WTC11 (cell line): ENCODE data around the gene SSU72. TPM values are rescaled to one million over a fixed set of nuclear protein-coding genes. Genes with fewer than 3 reads are reported as not detected.
A peak's percentile ranks its signal among the peaks of the same experiment; 100 is the strongest.

Experiments used
- CREB1 ChIP-seq: sonication (generic); formaldehyde crosslinking; IDR thresholded peaks from 2 replicates; pipeline ENCODE4 v1.8.0; 2023; ENCODE audit warnings: mild to moderate bottlenecking, missing genetic modification reagents
- EMX1 ChIP-seq: fragments of 250-450 bp; sonication (Bioruptor Pico); IDR thresholded peaks from 2 replicates; pipeline ENCODE4 v1.8.0; 2021; ENCODE audit warnings: mild to moderate bottlenecking
- GTF2I ChIP-seq: fragments of 250-450 bp; sonication (Bioruptor Pico); conservative IDR thresholded peaks from 2 replicates; pipeline ENCODE4 v1.4.0; 2021; ENCODE audit warnings: mild to moderate bottlenecking
- MXD4 ChIP-seq: fragments of 250-450 bp; sonication (Bioruptor Pico); IDR thresholded peaks from 2 replicates; pipeline ENCODE4 v1.8.0; 2021; ENCODE audit warnings: mild to moderate bottlenecking, moderate library complexity, borderline replicate concordance
- MYBL2 ChIP-seq: sonication (generic); formaldehyde crosslinking; IDR thresholded peaks from 2 replicates; pipeline ENCODE4 v1.8.1; 2023; ENCODE audit warnings: mild to moderate bottlenecking, moderate library complexity, missing genetic modification reagents
- OVOL2 ChIP-seq: fragments of 250-450 bp; sonication (Bioruptor Pico); IDR thresholded peaks from 2 replicates; pipeline ENCODE4 v1.9.0; 2021; ENCODE audit warnings: mild to moderate bottlenecking, borderline replicate concordance
- PRRX2 ChIP-seq: fragments of 250-450 bp; sonication (Bioruptor Pico); IDR thresholded peaks from 2 replicates; pipeline ENCODE4 v1.8.0; 2021; ENCODE audit warnings: mild to moderate bottlenecking
- SMAD3 ChIP-seq: sonication (generic); formaldehyde crosslinking; IDR thresholded peaks from 2 replicates; pipeline ENCODE4 v1.8.0; 2022; ENCODE audit warnings: missing genetic modification reagents, mild to moderate bottlenecking, borderline replicate concordance
- SMAD4 ChIP-seq: sonication (generic); formaldehyde crosslinking; IDR thresholded peaks from 2 replicates; pipeline ENCODE4 v1.8.0; 2022; ENCODE audit warnings: mild to moderate bottlenecking, missing genetic modification reagents
- SP1 ChIP-seq: sonication (generic); formaldehyde crosslinking; conservative IDR thresholded peaks from 2 replicates; pipeline ENCODE4 v1.8.1; 2022; ENCODE audit warnings: missing genetic modification reagents
- TCF7 ChIP-seq: sonication (generic); formaldehyde crosslinking; IDR thresholded peaks from 2 replicates; pipeline ENCODE4 v1.8.0; 2022; ENCODE audit warnings: mild to moderate bottlenecking, low read depth, missing genetic modification reagents, moderate library complexity
- TEAD1 ChIP-seq: sonication (generic); formaldehyde crosslinking; IDR thresholded peaks from 2 replicates; pipeline ENCODE4 v1.8.0; 2022; ENCODE audit warnings: mild to moderate bottlenecking, missing genetic modification reagents
- ZNF219 ChIP-seq: sonication (generic); formaldehyde crosslinking; IDR thresholded peaks from 2 replicates; pipeline ENCODE4 v1.8.0; 2023; ENCODE audit warnings: missing genetic modification reagents, mild to moderate bottlenecking, borderline replicate concordance
- total RNA-seq: library from RNA; stranded (reverse); gene quantifications from 3 replicates; pipeline ENCODE4 v1.2.3, GENCODE V29; 2021
- TF ChIP-seq, protein P1 (sequence below): sonication (generic); formaldehyde crosslinking; IDR thresholded peaks from 2 replicates; pipeline ENCODE4 v1.8.1; 2022; ENCODE audit warnings: low read depth, mild to moderate bottlenecking, moderate library complexity, missing genetic modification reagents, borderline replicate concordance
- TF ChIP-seq, protein P2 (sequence below): sonication (generic); formaldehyde crosslinking; IDR thresholded peaks from 2 replicates; pipeline ENCODE4 v1.8.1; 2023; ENCODE audit warnings: mild to moderate bottlenecking, missing genetic modification reagents, moderate library complexity
- TF ChIP-seq, protein P3 (sequence below): sonication (generic); formaldehyde crosslinking; IDR thresholded peaks from 2 replicates; pipeline ENCODE4 v1.8.1; 2022; ENCODE audit warnings: mild to moderate bottlenecking, missing genetic modification reagents, moderate library complexity, borderline replicate concordance
- TF ChIP-seq, protein P4 (sequence below): sonication (generic); formaldehyde crosslinking; IDR thresholded peaks from 2 replicates; pipeline ENCODE4 v1.8.0; 2022; ENCODE audit warnings: mild to moderate bottlenecking, missing genetic modification reagents
- TF ChIP-seq, protein P5 (sequence below): sonication (generic); formaldehyde crosslinking; IDR thresholded peaks from 2 replicates; pipeline ENCODE4 v1.8.0; 2022; ENCODE audit warnings: missing genetic modification reagents
- TF ChIP-seq, protein P6 (sequence below): fragments of 250-450 bp; sonication (Bioruptor Pico); IDR thresholded peaks from 2 replicates; pipeline ENCODE4 v1.9.0; 2021; ENCODE audit warnings: moderate library complexity, mild to moderate bottlenecking, inconsistent platforms, borderline replicate concordance
- TF ChIP-seq, protein P7 (sequence below): sonication (generic); formaldehyde crosslinking; IDR thresholded peaks from 2 replicates; pipeline ENCODE4 v1.8.0; 2022; ENCODE audit warnings: mild to moderate bottlenecking, missing genetic modification reagents
- TF ChIP-seq, protein P8 (sequence below): sonication (generic); formaldehyde crosslinking; IDR thresholded peaks from 2 replicates; pipeline ENCODE4 v1.8.0; 2022; ENCODE audit warnings: mild to moderate bottlenecking, missing genetic modification reagents
- TF ChIP-seq, protein P9 (sequence below): sonication (generic); formaldehyde crosslinking; IDR thresholded peaks from 2 replicates; pipeline ENCODE4 v1.8.0; 2022; ENCODE audit warnings: mild to moderate bottlenecking, missing genetic modification reagents
- TF ChIP-seq, protein P10 (sequence below): fragments of 250-450 bp; sonication (Bioruptor Pico); conservative IDR thresholded peaks from 2 replicates; pipeline ENCODE4 v1.9.0; 2021; ENCODE audit warnings: mild to moderate bottlenecking

SSU72 gene
- total RNA-seq, 1 experiment from 2014 or later, result 158 TPM

DNA sequence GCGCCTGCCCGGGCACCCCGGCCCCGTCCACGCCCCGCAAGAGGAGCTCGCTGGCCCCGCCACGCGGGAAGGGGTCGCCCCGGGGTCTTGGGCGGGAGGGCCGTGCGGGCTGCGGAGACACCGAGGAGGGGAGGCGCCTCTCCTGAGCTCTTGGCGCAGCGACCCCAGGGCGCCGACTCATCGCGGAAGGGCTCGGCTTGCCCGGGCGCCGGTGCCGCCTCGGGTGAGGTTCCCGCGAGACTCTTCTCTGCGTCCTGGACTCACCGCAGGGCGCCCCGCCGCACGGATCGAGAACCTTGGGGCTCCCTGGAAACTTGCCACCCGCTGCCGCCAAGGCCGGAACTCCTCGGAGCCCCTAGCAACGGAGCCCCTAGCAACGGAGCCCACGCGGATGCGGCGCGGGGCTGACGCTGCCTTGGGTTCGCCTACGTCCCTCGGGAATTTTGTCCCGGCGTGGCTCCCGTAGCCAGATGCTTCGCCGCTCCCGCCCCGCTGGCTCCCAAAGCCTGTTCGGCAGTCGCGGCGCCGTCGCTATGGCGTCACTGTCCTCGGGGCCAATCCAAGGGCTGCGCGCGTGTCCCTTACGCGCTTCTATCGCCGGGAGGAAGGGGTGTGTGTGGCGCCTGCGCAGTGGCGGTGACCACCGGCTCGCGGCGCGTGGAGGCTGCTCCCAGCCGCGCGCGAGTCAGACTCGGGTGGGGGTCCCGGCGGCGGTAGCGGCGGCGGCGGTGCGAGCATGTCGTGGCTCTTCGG lies 63.0 kb downstream of the SSU72 start, which contains the start of gene ATAD3A (continued):
- TF ChIP-seq OVOL2, result no peak
- TF ChIP-seq ZNF219, result no peak
- TF ChIP-seq, protein P1, sequence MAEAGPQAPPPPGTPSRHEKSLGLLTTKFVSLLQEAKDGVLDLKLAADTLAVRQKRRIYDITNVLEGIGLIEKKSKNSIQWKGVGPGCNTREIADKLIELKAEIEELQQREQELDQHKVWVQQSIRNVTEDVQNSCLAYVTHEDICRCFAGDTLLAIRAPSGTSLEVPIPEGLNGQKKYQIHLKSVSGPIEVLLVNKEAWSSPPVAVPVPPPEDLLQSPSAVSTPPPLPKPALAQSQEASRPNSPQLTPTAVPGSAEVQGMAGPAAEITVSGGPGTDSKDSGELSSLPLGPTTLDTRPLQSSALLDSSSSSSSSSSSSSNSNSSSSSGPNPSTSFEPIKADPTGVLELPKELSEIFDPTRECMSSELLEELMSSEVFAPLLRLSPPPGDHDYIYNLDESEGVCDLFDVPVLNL, result peak; percentile 48
- TF ChIP-seq TEAD1, result peak; percentile 89
- TF ChIP-seq SMAD3 (CRISPR knock-in tag), result no peak
- no peak for TF ChIP-seq TCF7 (CRISPR knock-in tag)
- no peak for TF ChIP-seq SMAD4
- TF ChIP-seq PRRX2 (CRISPR knock-in tag), result no peak
- TF ChIP-seq, protein P2, sequence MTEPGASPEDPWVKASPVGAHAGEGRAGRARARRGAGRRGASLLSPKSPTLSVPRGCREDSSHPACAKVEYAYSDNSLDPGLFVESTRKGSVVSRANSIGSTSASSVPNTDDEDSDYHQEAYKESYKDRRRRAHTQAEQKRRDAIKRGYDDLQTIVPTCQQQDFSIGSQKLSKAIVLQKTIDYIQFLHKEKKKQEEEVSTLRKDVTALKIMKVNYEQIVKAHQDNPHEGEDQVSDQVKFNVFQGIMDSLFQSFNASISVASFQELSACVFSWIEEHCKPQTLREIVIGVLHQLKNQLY (CRISPR knock-in tag), result peak; percentile 63; the same call in 1 of the 2 replicates
- TF ChIP-seq, protein P3, sequence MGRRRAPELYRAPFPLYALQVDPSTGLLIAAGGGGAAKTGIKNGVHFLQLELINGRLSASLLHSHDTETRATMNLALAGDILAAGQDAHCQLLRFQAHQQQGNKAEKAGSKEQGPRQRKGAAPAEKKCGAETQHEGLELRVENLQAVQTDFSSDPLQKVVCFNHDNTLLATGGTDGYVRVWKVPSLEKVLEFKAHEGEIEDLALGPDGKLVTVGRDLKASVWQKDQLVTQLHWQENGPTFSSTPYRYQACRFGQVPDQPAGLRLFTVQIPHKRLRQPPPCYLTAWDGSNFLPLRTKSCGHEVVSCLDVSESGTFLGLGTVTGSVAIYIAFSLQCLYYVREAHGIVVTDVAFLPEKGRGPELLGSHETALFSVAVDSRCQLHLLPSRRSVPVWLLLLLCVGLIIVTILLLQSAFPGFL (CRISPR knock-in tag), result no peak
- TF ChIP-seq, protein P4, sequence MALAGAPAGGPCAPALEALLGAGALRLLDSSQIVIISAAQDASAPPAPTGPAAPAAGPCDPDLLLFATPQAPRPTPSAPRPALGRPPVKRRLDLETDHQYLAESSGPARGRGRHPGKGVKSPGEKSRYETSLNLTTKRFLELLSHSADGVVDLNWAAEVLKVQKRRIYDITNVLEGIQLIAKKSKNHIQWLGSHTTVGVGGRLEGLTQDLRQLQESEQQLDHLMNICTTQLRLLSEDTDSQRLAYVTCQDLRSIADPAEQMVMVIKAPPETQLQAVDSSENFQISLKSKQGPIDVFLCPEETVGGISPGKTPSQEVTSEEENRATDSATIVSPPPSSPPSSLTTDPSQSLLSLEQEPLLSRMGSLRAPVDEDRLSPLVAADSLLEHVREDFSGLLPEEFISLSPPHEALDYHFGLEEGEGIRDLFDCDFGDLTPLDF, result no peak
- no peak for TF ChIP-seq MXD4 (CRISPR knock-in tag)
- no peak for TF ChIP-seq GTF2I
- TF ChIP-seq, protein P5, sequence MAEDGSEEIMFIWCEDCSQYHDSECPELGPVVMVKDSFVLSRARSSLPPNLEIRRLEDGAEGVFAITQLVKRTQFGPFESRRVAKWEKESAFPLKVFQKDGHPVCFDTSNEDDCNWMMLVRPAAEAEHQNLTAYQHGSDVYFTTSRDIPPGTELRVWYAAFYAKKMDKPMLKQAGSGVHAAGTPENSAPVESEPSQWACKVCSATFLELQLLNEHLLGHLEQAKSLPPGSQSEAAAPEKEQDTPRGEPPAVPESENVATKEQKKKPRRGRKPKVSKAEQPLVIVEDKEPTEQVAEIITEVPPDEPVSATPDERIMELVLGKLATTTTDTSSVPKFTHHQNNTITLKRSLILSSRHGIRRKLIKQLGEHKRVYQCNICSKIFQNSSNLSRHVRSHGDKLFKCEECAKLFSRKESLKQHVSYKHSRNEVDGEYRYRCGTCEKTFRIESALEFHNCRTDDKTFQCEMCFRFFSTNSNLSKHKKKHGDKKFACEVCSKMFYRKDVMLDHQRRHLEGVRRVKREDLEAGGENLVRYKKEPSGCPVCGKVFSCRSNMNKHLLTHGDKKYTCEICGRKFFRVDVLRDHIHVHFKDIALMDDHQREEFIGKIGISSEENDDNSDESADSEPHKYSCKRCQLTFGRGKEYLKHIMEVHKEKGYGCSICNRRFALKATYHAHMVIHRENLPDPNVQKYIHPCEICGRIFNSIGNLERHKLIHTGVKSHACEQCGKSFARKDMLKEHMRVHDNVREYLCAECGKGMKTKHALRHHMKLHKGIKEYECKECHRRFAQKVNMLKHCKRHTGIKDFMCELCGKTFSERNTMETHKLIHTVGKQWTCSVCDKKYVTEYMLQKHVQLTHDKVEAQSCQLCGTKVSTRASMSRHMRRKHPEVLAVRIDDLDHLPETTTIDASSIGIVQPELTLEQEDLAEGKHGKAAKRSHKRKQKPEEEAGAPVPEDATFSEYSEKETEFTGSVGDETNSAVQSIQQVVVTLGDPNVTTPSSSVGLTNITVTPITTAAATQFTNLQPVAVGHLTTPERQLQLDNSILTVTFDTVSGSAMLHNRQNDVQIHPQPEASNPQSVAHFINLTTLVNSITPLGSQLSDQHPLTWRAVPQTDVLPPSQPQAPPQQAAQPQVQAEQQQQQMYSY (CRISPR knock-in tag), result no peak
- TF ChIP-seq, protein P6, sequence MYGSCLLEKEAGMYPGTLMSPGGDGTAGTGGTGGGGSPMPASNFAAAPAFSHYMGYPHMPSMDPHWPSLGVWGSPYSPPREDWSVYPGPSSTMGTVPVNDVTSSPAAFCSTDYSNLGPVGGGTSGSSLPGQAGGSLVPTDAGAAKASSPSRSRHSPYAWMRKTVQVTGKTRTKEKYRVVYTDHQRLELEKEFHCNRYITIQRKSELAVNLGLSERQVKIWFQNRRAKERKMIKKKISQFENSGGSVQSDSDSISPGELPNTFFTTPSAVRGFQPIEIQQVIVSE (CRISPR knock-in tag), result no peak
- peak; percentile 80; the same call in 1 of the 2 replicates for TF ChIP-seq CREB1 (CRISPR knock-in tag)
- TF ChIP-seq, protein P7, sequence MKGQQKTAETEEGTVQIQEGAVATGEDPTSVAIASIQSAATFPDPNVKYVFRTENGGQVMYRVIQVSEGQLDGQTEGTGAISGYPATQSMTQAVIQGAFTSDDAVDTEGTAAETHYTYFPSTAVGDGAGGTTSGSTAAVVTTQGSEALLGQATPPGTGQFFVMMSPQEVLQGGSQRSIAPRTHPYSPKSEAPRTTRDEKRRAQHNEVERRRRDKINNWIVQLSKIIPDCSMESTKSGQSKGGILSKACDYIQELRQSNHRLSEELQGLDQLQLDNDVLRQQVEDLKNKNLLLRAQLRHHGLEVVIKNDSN (CRISPR knock-in tag), result peak; percentile 58; the same call in 1 of the 2 replicates
- no peak for TF ChIP-seq EMX1 (CRISPR knock-in tag)
- TF ChIP-seq, protein P8, sequence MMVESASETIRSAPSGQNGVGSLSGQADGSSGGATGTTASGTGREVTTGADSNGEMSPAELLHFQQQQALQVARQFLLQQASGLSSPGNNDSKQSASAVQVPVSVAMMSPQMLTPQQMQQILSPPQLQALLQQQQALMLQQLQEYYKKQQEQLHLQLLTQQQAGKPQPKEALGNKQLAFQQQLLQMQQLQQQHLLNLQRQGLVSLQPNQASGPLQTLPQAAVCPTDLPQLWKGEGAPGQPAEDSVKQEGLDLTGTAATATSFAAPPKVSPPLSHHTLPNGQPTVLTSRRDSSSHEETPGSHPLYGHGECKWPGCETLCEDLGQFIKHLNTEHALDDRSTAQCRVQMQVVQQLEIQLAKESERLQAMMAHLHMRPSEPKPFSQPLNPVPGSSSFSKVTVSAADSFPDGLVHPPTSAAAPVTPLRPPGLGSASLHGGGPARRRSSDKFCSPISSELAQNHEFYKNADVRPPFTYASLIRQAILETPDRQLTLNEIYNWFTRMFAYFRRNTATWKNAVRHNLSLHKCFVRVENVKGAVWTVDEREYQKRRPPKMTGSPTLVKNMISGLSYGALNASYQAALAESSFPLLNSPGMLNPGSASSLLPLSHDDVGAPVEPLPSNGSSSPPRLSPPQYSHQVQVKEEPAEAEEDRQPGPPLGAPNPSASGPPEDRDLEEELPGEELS (CRISPR knock-in tag), result peak; percentile 88
- TF ChIP-seq SP1 (CRISPR knock-in tag), result peak; percentile 94
- TF ChIP-seq, protein P9, sequence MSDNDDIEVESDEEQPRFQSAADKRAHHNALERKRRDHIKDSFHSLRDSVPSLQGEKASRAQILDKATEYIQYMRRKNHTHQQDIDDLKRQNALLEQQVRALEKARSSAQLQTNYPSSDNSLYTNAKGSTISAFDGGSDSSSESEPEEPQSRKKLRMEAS (CRISPR knock-in tag), result peak; percentile 89
- peak; percentile 94 for TF ChIP-seq MYBL2 (CRISPR knock-in tag)
- TF ChIP-seq, protein P10, sequence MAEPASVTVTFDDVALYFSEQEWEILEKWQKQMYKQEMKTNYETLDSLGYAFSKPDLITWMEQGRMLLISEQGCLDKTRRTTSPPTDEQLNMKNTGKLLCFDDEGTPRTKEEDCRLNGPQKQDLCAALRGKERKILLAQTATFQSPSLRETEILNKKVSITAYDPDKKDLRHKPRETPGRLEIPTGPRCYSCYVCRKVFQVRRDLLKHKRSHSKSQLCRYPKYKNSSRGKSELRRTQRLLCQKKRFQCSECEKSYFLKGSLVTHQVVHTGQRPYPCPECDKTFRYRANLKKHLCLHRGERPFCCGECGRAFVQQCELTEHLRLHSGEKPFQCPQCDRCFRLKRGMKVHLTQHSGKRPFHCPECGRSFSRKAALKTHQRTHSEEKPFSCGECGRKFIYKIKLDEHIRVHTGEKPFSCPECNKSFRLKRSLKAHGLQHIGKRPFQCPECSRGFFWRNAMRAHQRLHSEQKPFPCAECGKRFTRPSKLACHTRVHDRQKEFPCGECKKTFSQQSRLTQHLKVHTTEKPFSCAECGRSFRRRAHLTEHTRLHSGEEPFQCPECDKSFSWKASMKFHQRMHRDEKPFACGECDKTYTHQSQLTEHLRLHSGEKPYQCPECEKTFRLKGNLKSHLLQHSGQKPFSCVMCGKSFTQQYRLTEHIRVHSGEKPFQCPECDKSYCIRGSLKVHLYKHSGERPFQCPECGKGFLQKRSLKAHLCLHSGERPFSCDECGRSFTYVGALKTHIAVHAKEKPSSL, result no peak
